CD4-positive, alpha-beta T cell treated with Interleukin-2 at 100 ng/mL for 4 hours (primary cell): ENCODE data around the gene CMTM4.
"Not testable (repeated sequence)": the region's sequence is repeated elsewhere in the genome, so short reads cannot be mapped to it uniquely, and the experiment has no call there.

Experiments
- DNase-seq: peaks from one replicate; pipeline ENCODE4 v3.0.0-alpha.2; 2020; ENCODE audit warnings: low spot score

Gene CMTM4

DNA sequence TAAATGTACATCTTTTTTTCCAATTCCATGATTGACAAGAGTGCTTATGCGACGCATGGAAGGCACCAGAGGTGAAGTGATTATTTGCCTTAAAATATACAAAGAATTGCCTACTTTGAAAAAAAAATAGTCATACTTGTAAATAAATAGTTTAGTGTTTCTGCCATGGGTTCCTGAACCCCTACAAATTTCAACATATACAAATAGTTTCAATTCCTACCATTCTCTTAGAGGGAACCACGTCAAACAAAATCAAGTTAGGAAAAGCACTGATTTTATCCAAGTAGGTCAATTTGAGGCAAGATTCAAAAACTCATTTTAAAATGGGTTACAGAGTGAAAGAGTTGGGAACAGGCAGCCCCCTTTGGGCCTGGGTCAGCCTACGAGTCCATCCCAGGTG is 80.4 kb downstream of the CMTM4 start:
- no peak for DNase-seq

DNA sequence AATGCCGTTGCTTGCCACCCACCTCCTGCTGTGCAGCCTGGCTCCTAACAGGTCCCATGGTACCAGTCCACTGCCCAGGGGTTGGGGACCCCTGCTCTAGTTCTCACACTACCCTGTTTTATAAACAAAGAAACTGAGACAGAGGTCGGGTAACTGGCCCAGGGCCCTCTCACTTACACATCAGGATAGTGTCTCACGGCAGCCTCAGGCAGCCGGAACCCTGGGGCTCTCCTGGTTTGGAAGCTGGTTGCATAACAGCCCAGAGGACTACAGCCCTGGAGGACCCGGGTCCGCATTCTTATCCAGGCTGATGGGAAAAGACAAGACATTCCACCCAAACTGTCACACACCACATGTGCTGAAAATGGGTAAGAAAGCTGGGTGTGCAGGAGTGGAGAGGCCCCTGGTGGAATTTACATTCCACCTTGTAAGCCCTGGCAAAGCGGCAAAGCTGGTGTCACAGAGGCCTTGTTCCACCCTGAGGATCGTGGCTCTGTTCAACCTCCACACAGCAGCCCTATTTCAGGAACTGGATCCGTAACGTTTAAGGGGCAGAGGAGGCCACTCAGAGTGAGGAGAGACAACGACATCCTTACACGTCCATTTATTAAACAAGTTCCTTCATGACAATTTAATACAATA is 82.3 kb downstream of the CMTM4 start:
- no peak for DNase-seq

DNA sequence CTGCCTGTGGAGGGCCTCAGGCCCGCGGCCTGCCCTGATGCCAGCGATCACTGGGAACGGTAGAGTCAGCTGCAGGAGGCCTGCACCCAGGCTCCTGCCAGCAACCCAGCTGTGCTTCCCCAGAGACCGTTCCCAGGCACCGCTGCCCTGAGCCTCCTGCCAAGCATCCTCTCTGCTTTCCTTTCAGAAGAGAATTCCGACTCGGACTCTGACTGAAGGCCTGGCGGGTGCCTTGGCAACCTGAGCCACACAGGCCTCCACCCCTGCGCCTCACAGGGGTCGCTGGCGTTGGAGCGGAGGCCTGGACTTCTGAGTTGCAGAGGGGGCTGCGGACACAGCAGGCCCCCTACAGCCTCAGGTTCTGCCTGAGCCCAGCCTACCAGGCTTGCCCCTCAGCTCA is 84.1 kb downstream of the CMTM4 start:
- no peak for DNase-seq

DNA sequence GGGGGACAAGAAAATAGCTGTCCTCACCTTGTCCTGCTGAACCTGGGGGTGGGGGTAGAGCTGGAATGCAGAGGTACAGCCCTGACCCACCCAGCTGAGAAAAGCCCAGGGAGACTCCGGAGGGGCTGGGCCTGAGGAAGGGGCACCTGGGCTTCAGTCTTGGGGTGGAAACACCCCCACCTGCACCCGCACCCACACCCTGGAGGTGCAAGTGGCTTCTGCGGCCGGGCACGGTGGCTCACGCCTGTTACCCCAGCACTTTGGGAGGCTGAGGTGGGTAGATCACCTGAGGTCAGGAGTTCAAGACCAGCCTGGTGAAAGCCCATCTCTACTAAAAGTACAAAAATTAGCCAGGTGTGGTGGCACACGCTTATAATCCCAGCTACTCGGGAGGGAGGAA is 84.6 kb downstream of the CMTM4 start:
- DNase-seq = not testable (repeated sequence)

DNA sequence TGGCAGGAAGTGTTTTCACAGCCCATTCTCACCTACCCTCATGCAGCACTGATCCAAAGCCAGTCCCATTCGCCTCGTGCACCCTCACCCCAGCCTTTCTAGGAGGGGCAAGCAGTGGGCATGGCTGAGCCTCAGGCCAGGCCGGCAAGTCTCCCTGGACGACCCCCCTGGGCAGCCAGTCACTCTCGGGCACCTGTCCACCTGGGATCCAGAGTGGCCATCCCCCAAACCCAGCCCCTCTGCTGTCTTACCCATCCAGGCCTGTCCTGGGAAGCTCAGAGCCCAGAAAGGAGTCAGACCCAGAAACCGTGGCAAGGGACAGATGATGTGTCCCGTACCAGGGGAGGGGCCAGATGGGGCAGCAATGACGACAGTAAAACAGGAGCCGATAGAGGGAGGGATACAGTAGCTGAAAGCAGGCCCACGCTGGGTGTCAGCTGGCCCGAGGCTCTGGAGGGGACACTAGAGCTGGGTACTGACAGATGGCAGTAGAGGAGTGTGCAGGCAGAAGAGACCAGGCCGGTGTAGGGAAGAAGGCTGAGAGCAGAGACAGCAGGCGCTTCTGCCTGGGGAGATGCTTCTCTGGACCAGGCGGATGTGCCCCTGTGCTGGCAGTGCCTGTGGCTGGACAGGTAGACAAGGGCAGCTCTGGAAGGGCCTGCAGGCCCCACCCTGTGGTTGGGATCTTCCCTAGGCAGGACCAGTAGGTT is 86.3 kb downstream of the CMTM4 start:
- no peak for DNase-seq

DNA sequence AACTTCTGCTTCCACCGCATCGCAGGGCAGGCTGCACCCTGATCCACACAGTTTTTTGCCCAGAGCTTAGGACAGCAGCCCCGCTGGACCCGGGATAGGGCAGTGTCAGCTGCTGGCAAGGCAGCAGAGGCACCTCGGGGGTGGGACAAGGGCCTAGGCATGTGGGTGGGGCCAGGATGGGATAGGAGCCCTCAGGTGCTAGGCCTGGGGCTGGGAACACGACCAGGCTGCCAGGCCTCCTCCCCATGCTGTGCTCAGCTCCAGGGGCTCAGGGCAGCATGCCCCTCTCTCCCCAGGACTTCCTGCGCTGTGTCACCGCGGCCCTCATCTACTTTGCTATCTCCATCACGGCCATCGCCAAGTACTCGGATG is 87.4 kb downstream of the CMTM4 start:
- DNase-seq = no peak

DNA sequence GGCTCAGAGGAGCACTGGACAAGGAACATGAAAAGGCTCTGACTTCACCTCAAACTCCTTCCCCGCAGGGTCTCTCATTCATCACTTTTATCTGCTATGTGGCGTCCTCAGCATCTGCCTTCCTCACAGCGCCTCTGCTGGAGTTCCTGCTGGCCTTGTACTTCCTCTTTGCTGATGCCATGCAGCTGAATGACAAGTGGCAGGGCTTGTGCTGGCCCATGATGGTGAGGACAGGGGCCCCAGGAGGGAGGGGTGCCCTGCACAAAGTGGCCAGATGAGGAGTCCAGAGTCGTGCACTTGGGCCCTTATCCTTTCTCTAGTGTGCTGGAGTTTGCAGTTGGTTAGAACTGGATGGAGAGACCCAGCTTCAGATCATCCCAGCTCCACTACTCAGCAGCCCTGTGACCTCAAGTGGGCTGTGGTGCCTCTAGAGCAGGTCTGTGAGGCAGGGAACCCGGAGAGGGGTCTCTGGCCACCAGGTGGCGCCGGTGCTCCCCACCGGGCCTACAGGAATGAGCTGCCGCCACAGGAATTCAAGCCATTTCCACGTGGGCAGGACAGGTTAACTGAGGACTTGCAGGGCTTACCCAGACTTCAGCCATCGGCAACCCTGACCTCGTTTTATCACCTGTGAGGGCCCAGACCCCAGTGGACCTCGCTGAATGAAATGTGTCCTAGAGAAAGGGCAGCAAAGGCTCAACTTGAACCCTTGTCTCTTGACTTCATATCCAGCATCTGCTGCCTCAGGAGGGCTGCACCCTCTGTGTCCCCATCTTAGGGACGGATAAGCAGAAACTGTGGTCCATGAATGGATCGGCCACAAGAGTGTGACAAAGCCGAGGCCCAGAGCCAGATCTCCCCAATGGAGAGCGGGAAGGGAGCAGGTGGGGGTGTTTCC is 88.1 kb downstream of the CMTM4 start:
- DNase-seq = peak; percentile 84

DNA sequence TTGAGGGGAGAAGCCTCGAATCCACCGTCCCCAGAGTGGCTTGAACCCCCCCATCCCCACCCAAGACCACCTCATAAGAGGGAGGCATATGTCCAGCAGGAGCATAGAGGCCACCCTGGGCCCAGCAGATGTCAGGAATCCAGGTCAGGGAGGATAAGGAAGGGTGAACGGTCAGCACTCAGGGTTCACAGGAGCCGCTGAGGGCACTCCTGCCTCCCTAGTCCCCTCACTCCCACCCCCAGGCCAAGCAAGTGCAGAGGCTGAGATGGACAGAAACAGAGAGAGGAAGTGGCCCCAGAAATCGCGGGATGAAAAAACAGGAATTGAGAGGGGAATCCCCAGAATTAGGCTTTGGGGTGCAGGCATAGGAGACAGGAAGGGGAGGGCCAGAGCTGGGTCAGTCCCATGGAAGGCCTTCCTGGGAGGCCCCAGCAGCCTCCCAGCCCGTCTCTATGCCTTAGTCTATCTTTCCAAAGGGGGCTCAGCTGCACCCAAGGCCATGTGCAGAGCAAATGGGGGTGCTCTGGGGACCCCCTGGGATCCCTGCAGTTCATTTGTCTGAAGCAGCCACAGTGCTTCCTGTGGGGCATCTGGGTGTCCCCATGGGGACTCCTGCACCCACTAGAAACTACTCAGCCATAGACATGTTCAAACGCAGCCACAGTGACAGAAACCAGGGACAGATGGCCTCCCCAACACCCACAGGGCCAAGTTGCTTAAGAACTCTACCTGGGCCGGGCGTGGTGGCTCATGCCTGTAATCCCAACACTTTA is 90.4 kb downstream of the CMTM4 start:
- DNase-seq = no peak

DNA sequence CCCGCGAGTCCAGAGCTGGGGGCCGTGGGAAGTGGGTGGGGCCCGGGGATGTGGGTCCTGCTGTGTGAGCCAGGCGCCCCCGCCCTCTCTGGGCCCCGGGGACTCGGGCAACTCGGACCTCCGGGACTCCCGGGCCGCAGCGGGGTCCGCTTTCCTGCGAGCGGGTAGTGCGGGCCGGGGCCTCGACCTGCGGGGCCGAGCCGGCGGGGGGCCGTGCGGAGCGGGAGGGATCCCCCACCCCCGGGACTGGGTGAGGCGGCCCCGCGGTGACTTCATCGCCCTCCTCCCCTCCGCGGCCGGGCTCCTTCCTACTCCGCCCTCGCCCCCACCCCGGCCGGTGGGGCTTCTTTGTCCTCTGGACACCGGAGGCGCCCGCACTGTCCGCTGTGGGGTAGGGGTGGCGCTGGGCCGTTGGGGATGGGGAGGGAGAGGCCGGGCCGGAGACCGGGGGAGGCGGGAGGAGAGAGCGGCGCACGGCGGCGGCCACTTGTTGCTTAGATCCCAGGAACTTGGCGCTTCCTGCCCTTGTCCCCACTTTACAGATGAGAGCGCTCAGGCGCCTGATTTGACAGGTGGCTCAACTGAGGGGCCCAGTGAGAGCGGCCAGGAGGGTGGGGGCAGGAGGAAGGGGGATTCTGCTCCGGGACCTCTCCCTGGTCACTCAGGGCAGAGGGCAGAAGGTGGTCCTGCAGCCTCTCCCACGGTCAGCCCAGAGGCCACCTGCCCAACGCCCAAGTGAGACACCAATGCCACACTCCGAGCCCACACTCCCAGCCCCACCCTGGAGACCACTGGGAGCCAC is 91.2 kb downstream of the CMTM4 start:
- DNase-seq = peak; percentile 29

DNA sequence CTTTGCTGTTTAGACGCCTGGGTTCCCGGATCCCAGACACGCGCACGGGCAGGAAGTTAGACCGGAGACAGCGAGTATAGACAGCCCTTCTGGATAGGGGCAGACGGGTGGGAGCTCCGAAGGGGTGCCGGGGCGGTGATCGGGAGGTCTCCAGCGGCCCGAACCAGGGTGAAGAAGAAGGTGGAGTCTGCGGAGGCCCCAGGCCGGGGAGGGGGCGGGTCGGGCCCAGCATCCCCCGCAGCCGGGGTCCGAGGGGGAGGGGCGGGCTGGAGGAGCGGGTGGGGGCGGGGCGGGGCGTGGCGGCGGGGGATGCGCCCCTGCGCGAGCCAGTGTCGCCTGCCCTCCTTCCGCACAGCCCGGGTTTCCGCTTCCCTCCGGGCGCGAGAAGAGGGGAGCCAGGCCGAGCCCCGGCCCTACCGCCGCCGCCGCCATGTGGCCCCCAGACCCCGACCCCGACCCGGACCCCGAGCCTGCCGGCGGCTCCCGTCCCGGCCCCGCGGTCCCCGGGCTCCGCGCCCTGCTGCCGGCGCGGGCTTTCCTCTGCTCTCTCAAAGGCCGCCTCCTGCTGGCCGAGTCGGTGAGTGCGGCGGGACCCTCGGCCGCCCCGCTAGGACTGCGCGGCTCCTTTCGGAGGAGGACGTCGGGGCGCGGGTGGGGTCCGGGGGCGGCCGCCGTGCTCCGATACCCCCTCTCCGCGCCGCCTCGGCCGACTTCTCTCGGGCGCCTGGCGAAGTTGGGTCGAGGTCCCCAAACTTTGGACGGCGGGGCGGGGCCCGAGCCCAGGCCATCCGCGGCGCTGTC is 92.0 kb downstream of the CMTM4 start, which contains the start of gene CMTM3:
CMTM3 (plus strand) TSS at position 329 of the 801 bp plus-strand sequence; CDS start at position 431, 102 bp downstream.
- peak; percentile 71 for DNase-seq

DNA sequence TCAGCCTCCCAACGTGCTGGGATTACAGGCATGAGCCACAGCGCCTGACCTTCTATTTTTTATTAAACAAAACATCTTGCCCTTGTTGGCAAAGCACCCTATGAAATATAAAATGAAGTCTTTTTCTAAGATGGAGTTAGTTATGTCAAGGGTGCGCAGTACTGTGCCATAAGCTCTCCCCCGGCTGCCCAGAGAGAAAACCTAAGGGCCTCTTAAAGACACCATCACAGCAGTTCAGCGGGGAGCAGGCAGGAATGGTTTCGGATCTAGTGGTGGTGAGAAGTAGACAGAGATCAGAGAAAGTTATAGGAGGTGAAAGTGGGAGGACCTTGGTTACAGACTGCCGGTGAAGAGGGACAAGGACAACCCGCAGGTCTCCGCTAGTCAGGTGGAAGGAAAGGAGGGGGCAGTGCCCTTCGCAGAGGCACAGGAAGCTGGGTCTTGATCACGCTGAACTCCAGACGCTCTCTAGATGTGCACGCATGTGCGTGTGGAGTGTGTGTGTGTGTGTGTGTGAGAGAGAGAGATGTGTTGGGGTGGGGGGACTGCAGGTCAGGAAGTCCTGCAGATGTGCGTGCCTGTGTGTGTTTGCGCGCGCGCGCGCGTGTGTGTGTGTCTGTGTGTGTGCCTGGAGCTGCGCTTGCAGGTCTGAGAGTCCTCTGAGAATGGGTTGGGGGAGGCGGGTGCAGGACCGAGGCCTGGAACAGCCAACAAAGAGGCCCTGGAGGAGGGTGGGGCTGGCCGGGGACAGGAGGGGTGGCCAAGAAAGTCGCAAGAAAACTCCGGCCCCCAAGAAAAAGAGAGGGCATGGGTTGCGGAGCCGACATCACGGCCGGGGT is 92.8 kb downstream of the CMTM4 start:
- DNase-seq = peak; percentile 84

DNA sequence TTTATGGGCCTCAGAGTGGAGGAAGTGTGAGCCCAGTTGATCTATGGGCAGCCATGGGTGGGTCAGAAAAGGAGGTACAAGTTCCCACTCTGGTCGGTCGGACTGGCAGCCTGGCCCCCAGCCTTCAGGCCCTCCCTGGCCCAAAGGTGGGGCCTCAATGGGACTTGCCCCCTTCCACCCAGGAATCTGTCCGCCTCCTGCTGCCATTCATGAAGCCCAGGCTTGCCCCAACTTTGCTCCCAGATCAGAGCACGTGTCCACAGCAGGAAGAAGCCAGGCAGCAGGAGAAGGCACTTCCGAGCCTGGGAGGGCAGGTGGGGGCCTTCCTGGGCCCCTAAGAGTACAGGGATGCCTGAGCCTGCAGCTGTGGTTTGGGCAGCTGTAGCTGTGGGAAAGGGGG is 95.1 kb downstream of the CMTM4 start:
- DNase-seq = no peak

DNA sequence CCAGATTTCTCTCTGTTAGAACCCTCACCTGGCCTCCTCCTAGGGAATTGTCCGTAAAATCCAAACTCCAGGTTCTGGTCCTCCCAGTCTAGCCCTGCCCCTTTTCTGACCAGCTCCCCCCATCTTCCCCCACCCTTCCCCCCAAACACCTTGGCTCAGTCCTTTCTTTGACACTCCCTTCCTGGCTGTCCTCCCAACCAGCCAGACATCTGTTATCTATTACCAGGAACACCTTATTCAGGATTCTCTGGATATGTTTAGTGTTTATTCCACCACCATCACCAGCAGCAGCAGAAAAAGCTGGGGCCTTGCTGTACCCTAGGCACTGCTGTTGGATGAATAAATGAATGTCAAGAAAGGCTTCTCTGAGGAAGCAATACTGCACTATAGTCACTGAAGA is 96.1 kb downstream of the CMTM4 start:
- no peak for DNase-seq

DNA sequence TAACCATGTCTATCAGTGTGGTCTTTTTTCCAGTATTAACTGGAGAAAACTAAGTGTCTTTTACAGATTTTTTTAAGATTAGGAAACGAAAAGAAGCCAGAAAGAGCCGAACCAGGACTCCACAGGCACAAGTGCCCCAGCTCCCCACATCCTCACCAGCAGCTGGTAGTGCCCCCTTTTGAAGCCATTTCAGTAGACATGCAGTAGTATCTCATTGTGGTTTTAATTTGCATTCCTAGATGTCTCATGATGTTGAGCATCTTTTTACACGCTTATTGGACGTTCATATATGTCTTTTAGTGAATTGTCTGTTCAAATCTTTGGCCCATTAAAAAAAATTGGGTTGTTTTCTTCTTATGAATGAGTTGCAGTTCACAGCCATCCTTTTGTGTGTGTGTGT is 96.8 kb downstream of the CMTM4 start:
- no peak for DNase-seq

DNA sequence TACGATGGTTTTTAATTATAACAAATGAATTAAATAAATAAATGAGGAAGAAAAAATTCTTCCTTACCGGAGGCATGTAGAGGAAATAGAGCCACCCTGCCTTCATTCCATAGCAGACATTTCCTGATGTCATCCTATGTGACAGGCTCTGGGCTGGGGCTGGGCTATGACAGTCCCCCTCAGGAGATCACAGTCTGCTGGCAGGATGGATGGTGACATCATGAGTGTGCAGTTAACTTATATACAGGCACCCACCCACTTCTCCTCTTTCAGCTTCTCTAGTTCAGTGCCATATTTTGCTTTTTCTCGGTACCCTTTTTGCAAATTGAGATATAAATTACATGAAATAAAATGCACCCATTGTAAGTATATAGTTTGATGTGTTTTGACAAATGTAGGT is 98.4 kb downstream of the CMTM4 start:
- no peak for DNase-seq

DNA sequence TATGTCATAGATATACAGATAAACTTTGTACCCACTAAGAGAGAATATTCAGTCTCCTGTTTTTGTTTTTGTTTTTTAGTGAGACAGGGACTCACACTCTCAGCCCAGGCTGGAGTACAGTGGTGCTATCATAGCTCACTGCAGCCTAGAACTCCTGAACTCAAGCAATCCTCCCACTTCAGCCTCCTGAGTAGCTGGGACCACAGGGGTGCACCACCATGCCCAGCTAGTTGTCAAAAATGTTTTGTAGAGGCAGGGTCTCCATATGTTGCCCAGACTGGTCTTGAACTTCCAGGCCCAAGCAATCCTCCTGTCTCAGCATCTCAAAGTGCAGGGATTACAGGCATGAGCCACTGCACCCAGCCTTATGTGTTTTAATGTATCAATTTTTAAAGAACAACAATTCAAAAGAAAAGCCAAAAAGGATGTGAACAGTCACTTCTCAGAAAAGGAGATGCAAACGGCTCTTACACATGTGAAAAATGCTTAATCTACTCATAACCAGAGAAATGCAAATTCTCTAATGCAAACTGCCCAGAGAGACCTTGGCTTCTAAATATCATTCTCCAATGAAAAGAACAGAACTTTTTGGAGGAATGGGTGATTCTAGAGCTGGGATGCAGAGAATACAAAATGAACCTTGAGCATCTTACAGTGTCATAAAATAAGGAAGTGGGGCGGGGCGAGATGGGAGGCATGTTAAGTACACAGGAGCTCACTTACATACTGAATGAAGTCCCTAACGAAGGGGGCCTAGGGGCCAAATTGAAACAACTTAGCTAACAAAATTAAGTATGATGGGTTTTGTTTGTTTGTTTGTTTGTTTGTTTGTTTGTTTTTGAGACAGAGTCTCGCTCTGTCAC is 99.3 kb downstream of the CMTM4 start:
- peak; percentile 28 for DNase-seq

DNA sequence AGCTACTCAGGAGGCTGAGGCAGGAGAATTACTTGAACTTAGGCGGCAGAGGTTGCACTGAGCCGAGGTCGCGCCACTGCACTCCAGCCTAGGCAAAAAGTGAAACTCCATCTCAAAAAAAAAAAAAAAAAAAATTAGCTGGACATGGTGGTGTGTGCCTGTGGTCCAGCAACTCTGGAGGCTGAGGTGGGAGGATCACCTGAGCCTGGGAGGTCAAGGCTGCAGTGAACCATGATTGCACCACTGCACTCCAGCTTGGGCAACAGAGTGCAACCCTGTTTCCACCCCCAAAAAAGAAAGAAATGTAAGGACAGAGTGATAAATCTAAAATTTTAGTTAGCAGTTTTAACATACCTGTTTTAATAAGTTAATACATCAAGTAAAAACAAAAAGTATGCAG is 100.0 kb downstream of the CMTM4 start:
- not testable (repeated sequence) for DNase-seq

DNA sequence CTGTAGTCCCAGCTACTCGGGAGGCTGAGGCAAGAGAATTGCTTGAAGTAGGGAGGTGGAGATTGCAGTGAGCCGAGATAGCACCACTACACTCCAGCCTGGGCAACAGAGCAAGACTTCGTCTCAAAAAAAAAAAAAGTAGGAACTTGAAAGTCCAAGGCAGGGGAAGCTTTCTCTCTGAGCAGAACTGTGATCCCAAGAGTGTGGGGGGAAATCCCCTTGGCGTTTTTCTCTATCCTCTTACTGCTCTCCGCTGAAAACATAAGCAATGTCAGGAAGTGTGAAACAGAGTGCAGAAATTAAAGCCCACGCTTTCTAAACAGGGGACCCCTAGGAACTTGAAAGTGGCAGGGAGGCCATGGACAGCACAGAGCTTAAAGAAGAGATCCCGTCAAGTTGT is 101.8 kb downstream of the CMTM4 start:
- no peak for DNase-seq

DNA sequence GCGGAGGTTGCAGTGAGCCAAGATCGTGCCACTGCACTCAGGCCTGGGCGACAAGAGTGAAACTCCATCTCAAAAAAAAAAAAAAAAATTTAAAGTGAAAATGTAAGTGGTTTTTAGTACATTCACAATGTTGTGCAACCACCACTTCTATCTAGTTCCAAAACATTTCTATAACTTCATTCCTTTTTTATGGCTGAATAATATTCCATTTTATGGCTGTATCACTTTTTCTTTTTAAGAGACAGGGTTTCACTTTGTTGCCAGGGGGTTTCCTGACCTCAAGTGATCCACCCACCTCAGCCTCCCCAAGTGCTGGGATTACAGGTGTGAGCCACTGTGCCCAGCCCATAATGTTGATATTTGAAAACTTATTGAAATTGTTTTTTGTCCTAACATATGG is 103.7 kb downstream of the CMTM4 start:
- DNase-seq = no peak
